GM12872 (cell line): Measurements from ENCODE around the gene MYH13.

Source experiments
- TF ChIP-seq, protein P1 (sequence below): IDR thresholded peaks from 3 replicates; pipeline ENCODE4 v1.5.1; 2011; ENCODE audit warnings: low read depth, mild to moderate bottlenecking, low read length, moderate library complexity; ENCODE audit not compliant: insufficient read depth

Gene MYH13

DNA sequence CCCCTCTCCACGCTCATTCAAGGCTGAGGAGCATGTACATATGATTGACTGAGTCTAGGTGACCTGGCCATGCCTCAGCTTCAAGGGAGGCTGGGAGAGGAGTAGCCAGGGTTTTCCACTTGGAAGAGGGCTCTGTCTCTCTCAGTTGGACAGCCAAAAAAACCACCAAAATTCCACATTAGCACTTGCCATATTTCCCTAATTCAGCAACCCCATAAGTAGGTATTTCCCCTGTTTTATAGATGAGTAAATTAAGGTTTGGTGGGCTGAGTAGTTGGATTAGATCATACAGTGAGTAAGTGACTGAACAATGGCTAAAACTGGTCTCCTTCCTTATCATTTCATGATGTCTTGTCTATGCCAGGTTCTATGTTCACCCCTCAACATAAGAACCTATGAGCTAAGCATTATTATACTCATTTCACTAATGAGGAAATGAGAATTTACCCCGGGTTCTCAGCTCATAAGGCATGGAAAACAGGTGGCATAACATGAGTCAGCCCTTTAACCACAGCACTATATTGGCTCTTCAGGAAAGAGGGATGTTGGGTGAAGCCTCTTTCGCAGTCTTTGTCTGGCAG, 106.4 kb downstream of the MYH13 start:
- TF ChIP-seq, protein P1, sequence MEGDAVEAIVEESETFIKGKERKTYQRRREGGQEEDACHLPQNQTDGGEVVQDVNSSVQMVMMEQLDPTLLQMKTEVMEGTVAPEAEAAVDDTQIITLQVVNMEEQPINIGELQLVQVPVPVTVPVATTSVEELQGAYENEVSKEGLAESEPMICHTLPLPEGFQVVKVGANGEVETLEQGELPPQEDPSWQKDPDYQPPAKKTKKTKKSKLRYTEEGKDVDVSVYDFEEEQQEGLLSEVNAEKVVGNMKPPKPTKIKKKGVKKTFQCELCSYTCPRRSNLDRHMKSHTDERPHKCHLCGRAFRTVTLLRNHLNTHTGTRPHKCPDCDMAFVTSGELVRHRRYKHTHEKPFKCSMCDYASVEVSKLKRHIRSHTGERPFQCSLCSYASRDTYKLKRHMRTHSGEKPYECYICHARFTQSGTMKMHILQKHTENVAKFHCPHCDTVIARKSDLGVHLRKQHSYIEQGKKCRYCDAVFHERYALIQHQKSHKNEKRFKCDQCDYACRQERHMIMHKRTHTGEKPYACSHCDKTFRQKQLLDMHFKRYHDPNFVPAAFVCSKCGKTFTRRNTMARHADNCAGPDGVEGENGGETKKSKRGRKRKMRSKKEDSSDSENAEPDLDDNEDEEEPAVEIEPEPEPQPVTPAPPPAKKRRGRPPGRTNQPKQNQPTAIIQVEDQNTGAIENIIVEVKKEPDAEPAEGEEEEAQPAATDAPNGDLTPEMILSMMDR = no peak

GRCh38 chr17:10265100-10265810, 107.6 kb downstream of the MYH13 start:
- TF ChIP-seq, protein P1 = no peak

DNA sequence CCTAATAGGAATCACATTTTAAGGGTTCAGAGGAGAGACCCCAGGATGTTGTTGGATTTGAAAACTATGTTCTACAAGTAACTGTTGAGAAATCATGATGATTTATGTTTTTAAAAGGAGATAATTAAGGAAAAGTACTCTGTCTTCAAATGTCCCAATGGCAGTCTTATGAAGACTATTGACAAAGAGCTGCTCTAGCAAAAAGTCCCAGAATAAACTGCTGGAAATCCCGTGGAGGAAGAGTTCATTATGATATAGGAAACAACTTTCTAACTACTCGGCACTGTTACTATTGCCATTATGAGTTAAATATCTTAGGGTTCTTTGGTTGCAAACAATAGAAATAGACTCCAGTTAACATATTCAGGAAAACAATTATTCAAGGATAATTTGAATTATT, 108.8 kb downstream of the MYH13 start:
- TF ChIP-seq, protein P1 = no peak

DNA sequence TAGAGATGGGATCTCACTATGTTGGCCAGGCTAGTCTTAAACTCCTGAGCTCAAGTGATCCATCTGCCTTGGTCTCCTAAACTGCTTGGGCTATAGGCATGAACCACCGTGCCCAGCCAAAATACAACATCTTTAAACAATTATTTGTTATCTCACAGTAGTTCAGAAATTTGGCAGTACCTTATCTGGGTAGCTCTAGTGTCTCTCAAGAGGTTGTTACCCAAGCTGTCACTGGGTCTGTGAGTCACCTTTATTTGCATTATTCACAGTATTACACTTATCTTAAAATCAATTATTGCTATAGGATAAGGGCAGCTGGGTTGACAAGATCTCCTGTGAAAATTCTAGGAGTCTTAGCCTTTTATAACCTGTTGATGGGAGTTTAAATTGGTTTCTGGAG, 110.4 kb downstream of the MYH13 start:
- TF ChIP-seq, protein P1 = no peak

DNA sequence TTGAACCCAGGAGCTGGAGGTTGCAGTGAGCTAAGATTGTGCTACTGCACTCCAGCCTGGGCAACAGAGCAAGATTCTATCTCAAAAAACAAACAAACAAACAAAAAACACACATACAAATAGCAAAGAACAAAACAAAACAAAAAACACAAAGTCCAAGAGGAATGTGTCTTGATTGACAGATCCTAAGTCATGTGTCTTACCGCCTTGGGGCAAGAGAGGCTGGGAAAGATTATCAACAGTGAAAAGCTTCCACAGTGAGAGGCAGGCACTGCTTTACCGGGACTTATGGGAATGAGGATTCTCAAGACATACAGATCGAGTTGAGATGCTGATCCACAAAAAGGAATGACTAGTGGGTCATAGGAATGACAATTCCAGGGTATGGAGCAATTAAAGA, 111.7 kb downstream of the MYH13 start:
- TF ChIP-seq, protein P1 = no peak

- TF ChIP-seq, protein P1 = no peak
Observed at GRCh38 chr17:10251212-10251948, 121.4 kb downstream of the MYH13 start.
